GM23338 (cell line): Measurements from ENCODE around the gene RGL1. TPM values are rescaled to one million over a fixed set of nuclear protein-coding genes. Genes with fewer than 3 reads are reported as not detected.

Experiments
- ATAC-seq: fragments of 200-7000 bp; cut with Tn5 transposase; 3 replicates; pipeline ENCODE4 v1.9.1; 2020
- DNase-seq: peaks from one replicate; pipeline ENCODE4 v3.0.0-alpha.2; 2015; ENCODE audit warnings: low spot score
- H2AFZ ChIP-seq: fragments of 200-600 bp; sonication (generic); 2 replicates; pipeline ENCODE4 v1.8.0; 2016; ENCODE audit warnings: antibody characterized with exemption, mild to moderate bottlenecking, moderate library complexity
- H3F3A ChIP-seq: fragments of 200-600 bp; sonication (generic); replicated peaks from 2 replicates; pipeline ENCODE4 v1.8.0; 2017; ENCODE audit warnings: antibody characterized with exemption, mixed run types, low read depth
- H3K27ac ChIP-seq: fragments of 200-600 bp; sonication (generic); 2 replicates; pipeline ENCODE4 v1.6.1; 2016; ENCODE audit warnings: low read depth
- H3K27me3 ChIP-seq: fragments of 200-600 bp; sonication (generic); 2 replicates; pipeline ENCODE4 v1.8.0; 2016; ENCODE audit warnings: mild to moderate bottlenecking, mixed run types, moderate library complexity; ENCODE audit not compliant: insufficient read depth
- H3K36me3 ChIP-seq: fragments of 200-600 bp; sonication (generic); 2 replicates; pipeline ENCODE4 v1.8.0; 2016; ENCODE audit warnings: mild to moderate bottlenecking; ENCODE audit not compliant: insufficient read depth
- H3K4me1 ChIP-seq: fragments of 200-600 bp; sonication (generic); 2 replicates; pipeline ENCODE4 v1.8.0; 2016; ENCODE audit warnings: mild to moderate bottlenecking, moderate library complexity; ENCODE audit not compliant: insufficient read depth
- H3K4me2 ChIP-seq: fragments of 200-600 bp; sonication (generic); 2 replicates; pipeline ENCODE4 v1.7.1; 2017; ENCODE audit warnings: mixed run types
- H3K4me3 ChIP-seq: fragments of 200-600 bp; sonication (generic); 2 replicates; pipeline ENCODE4 v1.6.1; 2016; ENCODE audit warnings: mixed run types
- H3K79me2 ChIP-seq: fragments of 200-600 bp; sonication (generic); replicated peaks from 2 replicates; pipeline ENCODE4 v1.8.0; 2017; ENCODE audit warnings: mild to moderate bottlenecking; ENCODE audit not compliant: insufficient read depth
- H3K9me2 ChIP-seq: fragments of 200-600 bp; sonication (generic); 2 replicates; pipeline ENCODE4 v1.8.0; 2017; ENCODE audit not compliant: insufficient read depth
- H4K20me1 ChIP-seq: fragments of 200-600 bp; sonication (generic); replicated peaks from 2 replicates; pipeline ENCODE4 v1.8.0; 2017; ENCODE audit warnings: mild to moderate bottlenecking; ENCODE audit not compliant: insufficient read depth
- H3K27ac Mint-ChIP-seq: 2 replicates; pipeline ENCODE4 v1.8.0; 2020; ENCODE audit warnings: inconsistent platforms, mild to moderate bottlenecking, moderate library complexity, mixed read lengths
- H3K27me3 Mint-ChIP-seq: 3 replicates; pipeline ENCODE4 v1.8.0; 2022; ENCODE audit warnings: low read depth, mild to moderate bottlenecking, moderate library complexity, mixed read lengths, inconsistent platforms; ENCODE audit not compliant: insufficient read depth, poor library complexity
- H3K36me3 Mint-ChIP-seq: 3 replicates; pipeline ENCODE4 v1.8.0; 2021; ENCODE audit warnings: low read depth, mild to moderate bottlenecking, inconsistent platforms, moderate library complexity, mixed read lengths
- H3K4me1 Mint-ChIP-seq: 3 replicates; pipeline ENCODE4 v1.8.0; 2020; ENCODE audit warnings: mild to moderate bottlenecking, inconsistent platforms, mixed read lengths
- H3K4me3 Mint-ChIP-seq: 3 replicates; pipeline ENCODE4 v1.8.0; 2021; ENCODE audit warnings: moderate library complexity, mild to moderate bottlenecking, inconsistent platforms, mixed read lengths
- H3K9me3 Mint-ChIP-seq: 3 replicates; pipeline ENCODE4 v1.8.0; 2020; ENCODE audit warnings: moderate library complexity, mild to moderate bottlenecking, inconsistent platforms, mixed read lengths
- CREB1 ChIP-seq: fragments of 250-450 bp; sonication (Bioruptor Pico); IDR thresholded peaks from 2 replicates; pipeline ENCODE4 v1.5.0; 2020; ENCODE audit warnings: low read depth, mild to moderate bottlenecking, moderate library complexity
- EZH2phosphoT487 ChIP-seq: fragments of 200-600 bp; sonication (generic); IDR thresholded peaks from one replicate; pipeline ENCODE4 v1.8.1; 2018; ENCODE audit warnings: antibody characterized with exemption; ENCODE audit not compliant: unreplicated experiment
- JUNB ChIP-seq: IDR thresholded peaks from one replicate; pipeline ENCODE4 v1.6.1; 2016; ENCODE audit warnings: antibody characterized with exemption; ENCODE audit not compliant: unreplicated experiment
- NANOG ChIP-seq: IDR thresholded peaks from 2 replicates; pipeline ENCODE4 v1.6.1; 2016; ENCODE audit warnings: antibody characterized with exemption, borderline replicate concordance
- POLR2AphosphoS5 ChIP-seq: IDR thresholded peaks from 2 replicates; pipeline ENCODE4 v1.6.1; 2016; ENCODE audit warnings: antibody characterized with exemption, low read depth
- STAT1 ChIP-seq: IDR thresholded peaks from one replicate; pipeline ENCODE4 v1.6.1; 2016; ENCODE audit warnings: antibody characterized with exemption; ENCODE audit not compliant: unreplicated experiment
- ZNF331 ChIP-seq: fragments of 250-450 bp; sonication (Bioruptor Pico); IDR thresholded peaks from 2 replicates; pipeline ENCODE4 v1.5.0; 2020; ENCODE audit warnings: low read depth, mild to moderate bottlenecking, moderate library complexity
- polyA plus RNA-seq: library from polyadenylated mRNA; unstranded; fragments of >200 nt; fragmentation: Nextera tagmentation; extraction: Ambion mirVana; gene quantifications from 2 replicates; pipeline ENCODE4 v1.2.1, GENCODE V29; 2016
- total RNA-seq: library from RNA; depleted of rRNA; stranded (reverse); fragments of >200 nt; shearing (Covaris generic); gene quantifications from 2 replicates; pipeline ENCODE4 v1.2.3, GENCODE V29; 2014
- TF ChIP-seq, protein P1 (sequence below), 2 experiments: fragments of 200-600 bp in 1 of 2; sonication (generic) in 1 of 2; conservative IDR thresholded peaks; 2 replicates each; pipeline versions ENCODE4 v1.5.1 to v1.6.1; 2016 to 2017; ENCODE audit warnings: antibody characterized with exemption in 2 of 2, low read depth in 2 of 2, mild to moderate bottlenecking in 2 of 2, moderate library complexity in 1 of 2
- TF ChIP-seq, protein P2 (sequence below): IDR thresholded peaks from 2 replicates; pipeline ENCODE4 v1.6.1; 2016; ENCODE audit warnings: antibody characterized with exemption
- TF ChIP-seq, protein P3 (sequence below): IDR thresholded peaks from one replicate; pipeline ENCODE4 v1.6.1; 2018; ENCODE audit warnings: antibody characterized with exemption; ENCODE audit not compliant: unreplicated experiment

The RGL1 gene
- total and polyA plus RNA-seq, 2 experiments from 2014 or later = 0.91 to 2.6 TPM

DNA sequence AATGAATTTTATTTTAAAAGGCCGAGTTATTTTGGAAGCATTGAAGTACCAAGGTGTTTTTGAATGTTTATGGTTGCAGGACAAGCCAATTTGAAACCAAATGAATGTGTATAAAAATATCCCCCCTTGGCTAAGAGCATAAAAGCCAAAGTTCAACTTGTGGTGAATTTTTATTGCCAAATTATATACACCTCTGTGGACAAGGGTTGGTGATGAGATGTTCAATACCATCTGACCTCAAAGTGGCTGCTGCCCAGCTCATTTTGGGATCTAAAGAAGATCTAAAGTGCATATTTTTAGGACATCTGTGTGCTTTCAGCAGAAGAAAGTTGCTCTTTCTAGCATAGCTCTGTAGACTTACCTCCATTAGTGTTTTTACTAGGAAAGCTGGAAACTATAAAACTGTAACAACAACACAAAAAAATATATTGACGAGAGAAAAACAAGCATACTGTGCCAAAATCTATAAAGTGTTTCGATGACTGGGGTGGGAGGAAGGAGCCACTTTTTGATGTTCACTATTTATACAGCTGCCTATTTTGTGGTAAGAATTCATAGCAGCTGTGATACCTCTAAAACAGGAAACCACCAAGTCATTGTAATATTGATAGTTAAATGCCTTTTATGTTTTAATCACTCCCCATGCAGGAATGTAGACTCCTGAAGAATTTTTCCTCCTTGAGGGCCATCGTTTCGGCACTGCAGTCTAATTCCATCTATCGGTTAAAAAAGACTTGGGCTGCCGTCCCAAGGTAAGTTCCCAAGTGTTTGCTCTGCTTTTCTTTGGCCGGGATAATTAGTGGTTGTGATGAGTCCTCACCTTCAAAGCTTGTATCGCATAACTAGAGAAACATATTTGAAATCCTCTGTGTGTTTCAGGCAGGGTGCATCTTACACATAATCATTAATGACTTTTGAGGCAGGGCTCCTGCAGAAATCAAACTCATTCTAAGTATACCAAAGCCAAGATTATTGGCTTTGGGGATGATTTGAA, 83.2 kb downstream of the RGL1 start:
- H3K79me2 ChIP-seq = no peaks in the 10 kb centered on the region
- Mint-ChIP-seq H3K36me3 (no peaks in the 10 kb centered on the region), H3K4me1 (peaks cover 11% of the 10 kb centered on the region; the same call in 2 of the 3 replicates), H3K4me3 (no peak overlapping the region), H3K9me3 (no peaks in the 10 kb centered on the region), H3K27ac (no peak overlapping the region), H3K27me3 (no peaks in the 10 kb centered on the region)
- H3K27me3 ChIP-seq = no peaks in the 10 kb centered on the region
- TF ChIP-seq CREB1 (CRISPR knock-in tag) = no peak
- TF ChIP-seq STAT1 = no peak
- no peak for TF ChIP-seq ZNF331
- no peak for TF ChIP-seq NANOG
- no peak for TF ChIP-seq JUNB
- H3K4me2 ChIP-seq = no peak overlapping the region
- H2AFZ ChIP-seq = no peak overlapping the region
- H3K9me2 ChIP-seq = no peaks in the 10 kb centered on the region; the same call in 1 of the 2 replicates
- H4K20me1 ChIP-seq = no peaks in the 10 kb centered on the region
- H3F3A ChIP-seq = no peaks in the 10 kb centered on the region
- no peak overlapping the region for H3K4me3 ChIP-seq
- no peaks in the 10 kb centered on the region for H3K36me3 ChIP-seq
- ATAC-seq = no peak
- no peak overlapping the region for H3K27ac ChIP-seq
- peaks cover 11% of the 10 kb centered on the region; the same call in 1 of the 2 replicates for H3K4me1 ChIP-seq
- no peak for DNase-seq

DNA sequence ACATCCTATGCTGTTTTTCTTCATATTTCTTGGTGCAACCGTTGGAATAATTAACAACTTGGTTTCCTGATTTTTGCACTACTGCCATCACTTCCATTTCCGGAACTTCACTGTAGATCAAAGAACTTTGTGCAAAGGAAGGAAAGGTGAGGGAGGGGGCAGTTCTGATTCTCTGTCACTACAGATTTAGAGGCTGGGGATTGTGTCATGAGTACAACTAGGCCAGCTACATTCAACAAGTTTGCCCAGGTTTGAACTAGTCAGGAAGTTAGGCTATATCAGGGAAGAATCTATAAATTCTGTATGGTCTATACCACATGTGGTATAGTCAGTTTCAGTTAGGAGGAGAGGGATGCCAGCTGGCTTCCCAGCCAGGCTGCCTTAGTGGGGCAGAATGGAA, 84.2 kb downstream of the RGL1 start:
- DNase-seq = no peak
- no peaks in the 10 kb centered on the region for H3F3A ChIP-seq
- H4K20me1 ChIP-seq = no peaks in the 10 kb centered on the region
- Mint-ChIP-seq H3K36me3 (no peaks in the 10 kb centered on the region), H3K27me3 (no peaks in the 10 kb centered on the region), H3K4me3 (no peak overlapping the region), H3K4me1 (peaks cover 11% of the 10 kb centered on the region; the same call in 2 of the 3 replicates), H3K27ac (no peak overlapping the region), H3K9me3 (no peaks in the 10 kb centered on the region)
- no peaks in the 10 kb centered on the region for H3K36me3 ChIP-seq
- H3K79me2 ChIP-seq = no peaks in the 10 kb centered on the region
- H3K27me3 ChIP-seq = no peaks in the 10 kb centered on the region
- no peak for ATAC-seq
- H2AFZ ChIP-seq = no peak overlapping the region
- no peak overlapping the region for H3K4me3 ChIP-seq
- H3K27ac ChIP-seq = no peak overlapping the region
- peaks cover 11% of the 10 kb centered on the region; the same call in 1 of the 2 replicates for H3K4me1 ChIP-seq
- no peak overlapping the region for H3K4me2 ChIP-seq
- H3K9me2 ChIP-seq = no peaks in the 10 kb centered on the region
- TF ChIP-seq, protein P1, sequence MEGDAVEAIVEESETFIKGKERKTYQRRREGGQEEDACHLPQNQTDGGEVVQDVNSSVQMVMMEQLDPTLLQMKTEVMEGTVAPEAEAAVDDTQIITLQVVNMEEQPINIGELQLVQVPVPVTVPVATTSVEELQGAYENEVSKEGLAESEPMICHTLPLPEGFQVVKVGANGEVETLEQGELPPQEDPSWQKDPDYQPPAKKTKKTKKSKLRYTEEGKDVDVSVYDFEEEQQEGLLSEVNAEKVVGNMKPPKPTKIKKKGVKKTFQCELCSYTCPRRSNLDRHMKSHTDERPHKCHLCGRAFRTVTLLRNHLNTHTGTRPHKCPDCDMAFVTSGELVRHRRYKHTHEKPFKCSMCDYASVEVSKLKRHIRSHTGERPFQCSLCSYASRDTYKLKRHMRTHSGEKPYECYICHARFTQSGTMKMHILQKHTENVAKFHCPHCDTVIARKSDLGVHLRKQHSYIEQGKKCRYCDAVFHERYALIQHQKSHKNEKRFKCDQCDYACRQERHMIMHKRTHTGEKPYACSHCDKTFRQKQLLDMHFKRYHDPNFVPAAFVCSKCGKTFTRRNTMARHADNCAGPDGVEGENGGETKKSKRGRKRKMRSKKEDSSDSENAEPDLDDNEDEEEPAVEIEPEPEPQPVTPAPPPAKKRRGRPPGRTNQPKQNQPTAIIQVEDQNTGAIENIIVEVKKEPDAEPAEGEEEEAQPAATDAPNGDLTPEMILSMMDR (conservative IDR thresholded peaks at IDR 0.05; ENCODE audit: low read depth in 2 of 2) = no peak
- no peak for TF ChIP-seq POLR2AphosphoS5
- TF ChIP-seq CREB1 (CRISPR knock-in tag) = no peak
- no peak for TF ChIP-seq JUNB
- TF ChIP-seq, protein P2, sequence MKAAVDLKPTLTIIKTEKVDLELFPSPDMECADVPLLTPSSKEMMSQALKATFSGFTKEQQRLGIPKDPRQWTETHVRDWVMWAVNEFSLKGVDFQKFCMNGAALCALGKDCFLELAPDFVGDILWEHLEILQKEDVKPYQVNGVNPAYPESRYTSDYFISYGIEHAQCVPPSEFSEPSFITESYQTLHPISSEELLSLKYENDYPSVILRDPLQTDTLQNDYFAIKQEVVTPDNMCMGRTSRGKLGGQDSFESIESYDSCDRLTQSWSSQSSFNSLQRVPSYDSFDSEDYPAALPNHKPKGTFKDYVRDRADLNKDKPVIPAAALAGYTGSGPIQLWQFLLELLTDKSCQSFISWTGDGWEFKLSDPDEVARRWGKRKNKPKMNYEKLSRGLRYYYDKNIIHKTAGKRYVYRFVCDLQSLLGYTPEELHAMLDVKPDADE = no peak
- TF ChIP-seq, protein P3, sequence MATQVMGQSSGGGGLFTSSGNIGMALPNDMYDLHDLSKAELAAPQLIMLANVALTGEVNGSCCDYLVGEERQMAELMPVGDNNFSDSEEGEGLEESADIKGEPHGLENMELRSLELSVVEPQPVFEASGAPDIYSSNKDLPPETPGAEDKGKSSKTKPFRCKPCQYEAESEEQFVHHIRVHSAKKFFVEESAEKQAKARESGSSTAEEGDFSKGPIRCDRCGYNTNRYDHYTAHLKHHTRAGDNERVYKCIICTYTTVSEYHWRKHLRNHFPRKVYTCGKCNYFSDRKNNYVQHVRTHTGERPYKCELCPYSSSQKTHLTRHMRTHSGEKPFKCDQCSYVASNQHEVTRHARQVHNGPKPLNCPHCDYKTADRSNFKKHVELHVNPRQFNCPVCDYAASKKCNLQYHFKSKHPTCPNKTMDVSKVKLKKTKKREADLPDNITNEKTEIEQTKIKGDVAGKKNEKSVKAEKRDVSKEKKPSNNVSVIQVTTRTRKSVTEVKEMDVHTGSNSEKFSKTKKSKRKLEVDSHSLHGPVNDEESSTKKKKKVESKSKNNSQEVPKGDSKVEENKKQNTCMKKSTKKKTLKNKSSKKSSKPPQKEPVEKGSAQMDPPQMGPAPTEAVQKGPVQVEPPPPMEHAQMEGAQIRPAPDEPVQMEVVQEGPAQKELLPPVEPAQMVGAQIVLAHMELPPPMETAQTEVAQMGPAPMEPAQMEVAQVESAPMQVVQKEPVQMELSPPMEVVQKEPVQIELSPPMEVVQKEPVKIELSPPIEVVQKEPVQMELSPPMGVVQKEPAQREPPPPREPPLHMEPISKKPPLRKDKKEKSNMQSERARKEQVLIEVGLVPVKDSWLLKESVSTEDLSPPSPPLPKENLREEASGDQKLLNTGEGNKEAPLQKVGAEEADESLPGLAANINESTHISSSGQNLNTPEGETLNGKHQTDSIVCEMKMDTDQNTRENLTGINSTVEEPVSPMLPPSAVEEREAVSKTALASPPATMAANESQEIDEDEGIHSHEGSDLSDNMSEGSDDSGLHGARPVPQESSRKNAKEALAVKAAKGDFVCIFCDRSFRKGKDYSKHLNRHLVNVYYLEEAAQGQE = no peak
- no peak for TF ChIP-seq NANOG
- no peak for TF ChIP-seq EZH2phosphoT487
- TF ChIP-seq STAT1 = no peak
